ENCODE measurements around the gene SLC2A4.

GRCh38 chr17:7237761-7238419 is 43.6 kb upstream of the SLC2A4 start:
- no peak for TF ChIP-seq EZH2 (optimal IDR thresholded peaks at IDR 0.05; ENCODE audit: low read depth, low read length)
- TF ChIP-seq, protein P1, sequence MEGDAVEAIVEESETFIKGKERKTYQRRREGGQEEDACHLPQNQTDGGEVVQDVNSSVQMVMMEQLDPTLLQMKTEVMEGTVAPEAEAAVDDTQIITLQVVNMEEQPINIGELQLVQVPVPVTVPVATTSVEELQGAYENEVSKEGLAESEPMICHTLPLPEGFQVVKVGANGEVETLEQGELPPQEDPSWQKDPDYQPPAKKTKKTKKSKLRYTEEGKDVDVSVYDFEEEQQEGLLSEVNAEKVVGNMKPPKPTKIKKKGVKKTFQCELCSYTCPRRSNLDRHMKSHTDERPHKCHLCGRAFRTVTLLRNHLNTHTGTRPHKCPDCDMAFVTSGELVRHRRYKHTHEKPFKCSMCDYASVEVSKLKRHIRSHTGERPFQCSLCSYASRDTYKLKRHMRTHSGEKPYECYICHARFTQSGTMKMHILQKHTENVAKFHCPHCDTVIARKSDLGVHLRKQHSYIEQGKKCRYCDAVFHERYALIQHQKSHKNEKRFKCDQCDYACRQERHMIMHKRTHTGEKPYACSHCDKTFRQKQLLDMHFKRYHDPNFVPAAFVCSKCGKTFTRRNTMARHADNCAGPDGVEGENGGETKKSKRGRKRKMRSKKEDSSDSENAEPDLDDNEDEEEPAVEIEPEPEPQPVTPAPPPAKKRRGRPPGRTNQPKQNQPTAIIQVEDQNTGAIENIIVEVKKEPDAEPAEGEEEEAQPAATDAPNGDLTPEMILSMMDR (IDR thresholded peaks at IDR 0.05; ENCODE audit: low read length), result no peak
